GM12873 (cell line): ENCODE data around the gene ZNF546.

ENCODE experiments used
- TF ChIP-seq, protein P1 (sequence below): IDR thresholded peaks from 2 replicates; pipeline ENCODE4 v1.5.1; 2012; ENCODE audit warnings: low read depth, mild to moderate bottlenecking, moderate library complexity, low read length, control low read depth; ENCODE audit not compliant: insufficient read depth; ENCODE audit errors: missing control alignments

The ZNF546 gene

DNA sequence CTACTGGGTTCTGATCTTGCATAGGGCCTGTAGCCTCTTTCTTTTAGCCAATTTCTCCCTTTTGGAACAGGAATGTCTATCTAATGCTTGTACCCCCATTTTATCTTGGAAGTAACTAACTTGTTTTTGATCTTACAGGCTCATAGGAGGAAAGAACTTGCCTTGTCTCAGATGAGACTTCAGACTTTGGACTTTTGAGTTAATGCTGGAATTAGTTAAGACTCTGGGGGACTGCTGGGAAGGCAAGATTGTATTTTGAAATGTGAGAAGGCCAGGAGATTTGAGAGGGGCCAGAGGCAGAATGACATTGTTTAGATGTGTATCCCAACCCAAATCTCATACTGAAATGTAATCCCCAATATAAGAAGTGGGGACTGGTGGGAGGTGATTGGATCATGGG is 2.5 kb upstream of the ZNF546 start:
- TF ChIP-seq, protein P1, sequence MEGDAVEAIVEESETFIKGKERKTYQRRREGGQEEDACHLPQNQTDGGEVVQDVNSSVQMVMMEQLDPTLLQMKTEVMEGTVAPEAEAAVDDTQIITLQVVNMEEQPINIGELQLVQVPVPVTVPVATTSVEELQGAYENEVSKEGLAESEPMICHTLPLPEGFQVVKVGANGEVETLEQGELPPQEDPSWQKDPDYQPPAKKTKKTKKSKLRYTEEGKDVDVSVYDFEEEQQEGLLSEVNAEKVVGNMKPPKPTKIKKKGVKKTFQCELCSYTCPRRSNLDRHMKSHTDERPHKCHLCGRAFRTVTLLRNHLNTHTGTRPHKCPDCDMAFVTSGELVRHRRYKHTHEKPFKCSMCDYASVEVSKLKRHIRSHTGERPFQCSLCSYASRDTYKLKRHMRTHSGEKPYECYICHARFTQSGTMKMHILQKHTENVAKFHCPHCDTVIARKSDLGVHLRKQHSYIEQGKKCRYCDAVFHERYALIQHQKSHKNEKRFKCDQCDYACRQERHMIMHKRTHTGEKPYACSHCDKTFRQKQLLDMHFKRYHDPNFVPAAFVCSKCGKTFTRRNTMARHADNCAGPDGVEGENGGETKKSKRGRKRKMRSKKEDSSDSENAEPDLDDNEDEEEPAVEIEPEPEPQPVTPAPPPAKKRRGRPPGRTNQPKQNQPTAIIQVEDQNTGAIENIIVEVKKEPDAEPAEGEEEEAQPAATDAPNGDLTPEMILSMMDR = no peak

DNA sequence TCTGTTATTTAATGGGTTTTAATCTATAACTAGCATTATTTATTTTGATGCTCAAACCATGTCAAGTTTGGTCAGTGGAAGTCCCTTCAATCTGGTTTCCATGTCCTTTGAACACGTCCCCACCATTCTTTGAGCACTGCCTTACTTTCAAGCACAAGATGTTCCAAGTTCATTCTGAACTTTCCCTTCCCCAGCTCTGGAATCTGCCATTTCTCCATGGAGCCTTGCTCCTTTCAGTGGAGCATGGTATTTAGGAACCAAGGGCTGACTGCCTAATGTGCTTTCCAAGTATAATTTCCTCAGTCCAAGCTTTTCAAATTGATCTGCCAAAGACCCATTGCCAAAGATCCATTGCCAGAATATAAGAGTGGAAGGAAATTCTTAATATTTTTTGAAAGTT is 1.1 kb upstream of the ZNF546 start:
- TF ChIP-seq, protein P1 = no peak

DNA sequence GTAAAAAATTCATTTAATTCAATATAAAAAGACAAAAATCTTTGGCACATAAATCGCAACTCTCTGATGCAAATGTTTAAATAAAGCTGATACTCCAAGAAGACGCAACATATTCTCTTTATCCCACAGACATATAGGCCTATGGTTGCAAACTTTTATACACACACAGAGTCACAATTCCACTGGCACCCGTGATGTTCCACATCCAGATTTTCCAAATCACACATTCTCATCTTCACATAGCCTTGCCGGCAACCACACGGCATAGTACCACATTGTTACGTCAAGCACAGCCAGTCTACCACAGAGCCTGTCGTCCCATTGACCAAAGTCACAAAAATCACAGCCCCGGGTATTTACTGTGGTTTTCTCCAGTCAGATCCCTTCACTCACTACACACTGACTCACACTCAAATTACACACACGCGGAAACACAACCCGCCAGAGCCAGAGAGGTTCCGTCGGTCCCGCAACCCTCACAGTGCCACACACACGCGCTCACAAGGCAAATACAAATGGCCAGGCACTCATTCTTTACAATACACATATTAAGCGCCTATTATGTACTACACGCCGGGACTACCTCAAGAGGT is 546 bp upstream of the ZNF546 start:
- TF ChIP-seq, protein P1 = no peak

DNA sequence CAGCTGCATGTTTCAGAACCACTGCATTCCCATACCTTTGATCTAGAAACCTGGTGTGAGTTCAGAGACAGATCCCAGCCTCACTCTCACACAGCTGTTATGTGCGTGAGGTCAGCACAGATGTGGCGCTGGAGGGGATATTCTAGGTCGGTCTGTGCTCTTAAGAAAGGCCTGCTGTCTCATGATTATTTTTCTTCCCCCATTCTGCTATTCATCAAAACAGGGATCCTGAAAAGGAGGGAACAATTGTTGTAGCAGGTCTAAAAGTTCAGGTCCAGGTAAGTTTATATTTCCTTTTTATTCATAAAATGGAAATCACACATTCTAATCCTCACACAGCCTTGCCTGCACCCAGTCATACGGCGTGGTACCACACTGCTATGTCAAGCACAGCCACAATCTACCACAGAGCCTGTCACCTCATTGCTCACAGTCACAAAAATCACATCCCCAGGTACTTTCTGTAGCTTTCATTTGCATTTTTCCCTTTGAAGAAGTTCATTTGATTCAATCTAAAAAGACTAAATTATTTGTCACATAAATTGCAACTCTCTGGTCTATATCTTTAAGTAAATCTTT is 867 bp downstream of the ZNF546 start:
- TF ChIP-seq, protein P1 = no peak

DNA sequence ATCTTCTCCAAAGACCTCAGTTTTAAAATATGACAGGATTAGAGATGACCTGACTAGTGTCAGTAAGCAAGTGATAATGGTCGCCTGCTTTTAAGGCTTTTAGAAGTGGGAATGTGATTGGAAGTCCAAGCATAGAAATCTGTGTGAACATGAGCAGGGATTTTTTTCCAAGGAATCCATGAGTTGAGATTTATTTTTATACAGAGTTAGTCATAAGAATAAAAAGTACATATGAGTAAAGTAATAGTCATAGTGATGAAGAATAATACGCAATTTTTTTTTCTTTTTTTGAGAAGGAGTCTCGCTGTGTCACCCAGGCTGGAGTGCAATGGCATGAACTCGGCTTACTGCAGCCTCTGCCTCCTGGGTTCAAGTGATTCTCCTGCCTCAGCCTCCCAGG is 1.6 kb downstream of the ZNF546 start:
- TF ChIP-seq, protein P1 = no peak

DNA sequence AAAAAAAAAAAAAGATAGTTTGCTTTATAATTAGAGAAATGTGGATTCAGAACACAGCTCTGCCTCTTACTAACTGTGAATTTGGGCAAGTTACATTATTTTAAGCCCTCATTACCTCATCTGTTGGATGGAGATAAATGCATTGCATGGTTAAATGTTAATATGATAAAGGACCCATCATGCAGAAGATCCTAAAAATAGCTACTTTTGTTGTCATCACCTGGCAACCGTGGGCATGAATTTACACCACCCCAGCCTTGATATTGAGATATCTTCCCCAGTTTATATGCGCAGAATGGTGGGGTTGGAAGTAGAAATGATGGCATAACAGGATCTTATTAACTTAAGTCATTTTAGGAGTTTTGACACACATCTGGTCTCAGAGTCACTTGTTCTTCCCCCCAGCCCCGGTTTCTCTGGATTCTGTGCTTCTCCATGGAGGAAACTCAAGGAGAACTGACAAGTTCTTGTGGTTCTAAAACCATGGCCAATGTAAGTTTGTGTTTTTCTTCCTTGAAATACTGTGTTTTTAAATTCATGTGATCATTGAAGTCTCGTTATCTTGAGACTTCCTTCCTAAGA is 8.9 kb downstream of the ZNF546 start:
- TF ChIP-seq, protein P1 = no peak

DNA sequence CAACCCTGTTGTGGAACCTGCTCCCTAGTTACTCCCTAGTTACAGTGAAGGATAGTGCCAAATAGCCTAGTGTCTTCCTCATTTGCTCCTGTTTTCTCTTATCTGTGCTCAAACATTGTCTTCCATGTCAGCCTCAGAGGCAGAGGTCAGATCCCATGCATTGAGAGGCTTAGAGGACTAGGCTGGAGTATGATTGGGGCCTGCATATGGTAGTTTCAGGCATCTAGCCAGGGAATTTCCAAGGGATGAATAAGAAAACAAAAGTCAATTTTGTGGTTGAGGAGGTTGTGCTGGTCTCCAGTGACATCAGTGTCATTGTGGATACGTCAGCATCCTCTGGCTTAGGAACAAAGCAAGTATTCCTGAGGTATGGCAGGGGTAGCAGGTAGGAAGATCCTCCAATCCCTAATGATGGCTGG is 9.4 kb downstream of the ZNF546 start:
- TF ChIP-seq, protein P1 = no peak
